ENCODE results near the gene TTLL13.

GRCh38 chr15:90239371-90239770 is 10.0 kb upstream of the TTLL13 start:
- TF ChIP-seq POLR2A (IDR thresholded peaks at IDR 0.05) (no peak), CTCF (IDR thresholded peaks at IDR 0.05) (no peak)
